ENCODE data around the gene CKAP5. TPM values are rescaled to one million over a fixed set of nuclear protein-coding genes. Genes with fewer than 3 reads are reported as not detected.
"Not testable (repeated sequence)": the region's sequence is repeated elsewhere in the genome, so short reads cannot be mapped to it uniquely, and the experiment has no call there.

CKAP5 gene
- total and polyA plus RNA-seq, 2 experiments from 2014 or later: 67.9 to 120 TPM

DNA sequence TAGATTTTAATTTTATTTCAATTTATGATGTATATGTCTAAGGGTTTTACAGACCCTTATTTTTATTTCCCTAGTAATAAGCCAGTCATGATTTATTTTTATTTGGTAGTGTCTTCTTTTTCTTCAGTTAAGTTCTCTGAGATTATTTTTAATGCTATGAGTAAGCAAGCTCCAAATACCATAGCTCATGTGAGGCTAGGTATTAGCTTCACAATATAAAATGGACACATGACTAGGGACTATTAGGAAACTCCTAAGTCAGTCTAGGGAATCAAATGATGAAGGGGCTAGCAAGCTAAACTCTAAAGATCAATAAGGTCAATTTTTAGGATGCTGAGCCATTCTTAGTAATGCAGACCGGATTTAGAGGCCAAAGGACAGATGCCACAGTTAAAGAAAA, 45.9 kb downstream of the CKAP5 start:
- Mint-ChIP-seq H3K27ac (no peak overlapping the region), H3K36me3 (ENCODE audit: low read depth) (peaks cover 41% of the 10 kb centered on the region), H3K27me3 (ENCODE audit: insufficient read depth, low read depth, poor library complexity) (peaks cover 2% of the 10 kb centered on the region), H3K4me1 (no peaks in the 10 kb centered on the region), H3K9me3 (no peaks in the 10 kb centered on the region), H3K4me3 (no peak overlapping the region)
- Histone ChIP-seq H3K27me3 (ENCODE audit: insufficient read depth) (no peaks in the 10 kb centered on the region), H3K4me2 (no peak overlapping the region), H3K27ac (ENCODE audit: low read depth) (no peak overlapping the region), H3K36me3 (ENCODE audit: insufficient read depth) (peaks cover 57% of the 10 kb centered on the region), H4K20me1 (replicated peaks; ENCODE audit: insufficient read depth) (no peaks in the 10 kb centered on the region; the same call in 1 of the 2 replicates), H3K4me3 (no peak overlapping the region), H2AFZ (no peak overlapping the region), H3K4me1 (ENCODE audit: insufficient read depth) (no peaks in the 10 kb centered on the region), H3F3A (replicated peaks; ENCODE audit: low read depth) (0 out of 2 replicates have a peak, but pooled peaks cover 3% of the 10 kb centered on the region), H3K9me2 (ENCODE audit: insufficient read depth) (no peaks in the 10 kb centered on the region), H3K79me2 (replicated peaks; ENCODE audit: insufficient read depth) (no peaks in the 10 kb centered on the region)
- TF ChIP-seq NANOG (IDR thresholded peaks at IDR 0.05; ENCODE audit: borderline replicate concordance): no peak
- TF ChIP-seq STAT1 (IDR thresholded peaks at IDR 0.05; ENCODE audit: unreplicated experiment): no peak
- TF ChIP-seq CREB1 (CRISPR knock-in tag; IDR thresholded peaks at IDR 0.05; ENCODE audit: low read depth): no peak
- TF ChIP-seq, protein P1, sequence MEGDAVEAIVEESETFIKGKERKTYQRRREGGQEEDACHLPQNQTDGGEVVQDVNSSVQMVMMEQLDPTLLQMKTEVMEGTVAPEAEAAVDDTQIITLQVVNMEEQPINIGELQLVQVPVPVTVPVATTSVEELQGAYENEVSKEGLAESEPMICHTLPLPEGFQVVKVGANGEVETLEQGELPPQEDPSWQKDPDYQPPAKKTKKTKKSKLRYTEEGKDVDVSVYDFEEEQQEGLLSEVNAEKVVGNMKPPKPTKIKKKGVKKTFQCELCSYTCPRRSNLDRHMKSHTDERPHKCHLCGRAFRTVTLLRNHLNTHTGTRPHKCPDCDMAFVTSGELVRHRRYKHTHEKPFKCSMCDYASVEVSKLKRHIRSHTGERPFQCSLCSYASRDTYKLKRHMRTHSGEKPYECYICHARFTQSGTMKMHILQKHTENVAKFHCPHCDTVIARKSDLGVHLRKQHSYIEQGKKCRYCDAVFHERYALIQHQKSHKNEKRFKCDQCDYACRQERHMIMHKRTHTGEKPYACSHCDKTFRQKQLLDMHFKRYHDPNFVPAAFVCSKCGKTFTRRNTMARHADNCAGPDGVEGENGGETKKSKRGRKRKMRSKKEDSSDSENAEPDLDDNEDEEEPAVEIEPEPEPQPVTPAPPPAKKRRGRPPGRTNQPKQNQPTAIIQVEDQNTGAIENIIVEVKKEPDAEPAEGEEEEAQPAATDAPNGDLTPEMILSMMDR (conservative IDR thresholded peaks at IDR 0.05; ENCODE audit: low read depth in 2 of 2): no peak
- TF ChIP-seq, protein P2, sequence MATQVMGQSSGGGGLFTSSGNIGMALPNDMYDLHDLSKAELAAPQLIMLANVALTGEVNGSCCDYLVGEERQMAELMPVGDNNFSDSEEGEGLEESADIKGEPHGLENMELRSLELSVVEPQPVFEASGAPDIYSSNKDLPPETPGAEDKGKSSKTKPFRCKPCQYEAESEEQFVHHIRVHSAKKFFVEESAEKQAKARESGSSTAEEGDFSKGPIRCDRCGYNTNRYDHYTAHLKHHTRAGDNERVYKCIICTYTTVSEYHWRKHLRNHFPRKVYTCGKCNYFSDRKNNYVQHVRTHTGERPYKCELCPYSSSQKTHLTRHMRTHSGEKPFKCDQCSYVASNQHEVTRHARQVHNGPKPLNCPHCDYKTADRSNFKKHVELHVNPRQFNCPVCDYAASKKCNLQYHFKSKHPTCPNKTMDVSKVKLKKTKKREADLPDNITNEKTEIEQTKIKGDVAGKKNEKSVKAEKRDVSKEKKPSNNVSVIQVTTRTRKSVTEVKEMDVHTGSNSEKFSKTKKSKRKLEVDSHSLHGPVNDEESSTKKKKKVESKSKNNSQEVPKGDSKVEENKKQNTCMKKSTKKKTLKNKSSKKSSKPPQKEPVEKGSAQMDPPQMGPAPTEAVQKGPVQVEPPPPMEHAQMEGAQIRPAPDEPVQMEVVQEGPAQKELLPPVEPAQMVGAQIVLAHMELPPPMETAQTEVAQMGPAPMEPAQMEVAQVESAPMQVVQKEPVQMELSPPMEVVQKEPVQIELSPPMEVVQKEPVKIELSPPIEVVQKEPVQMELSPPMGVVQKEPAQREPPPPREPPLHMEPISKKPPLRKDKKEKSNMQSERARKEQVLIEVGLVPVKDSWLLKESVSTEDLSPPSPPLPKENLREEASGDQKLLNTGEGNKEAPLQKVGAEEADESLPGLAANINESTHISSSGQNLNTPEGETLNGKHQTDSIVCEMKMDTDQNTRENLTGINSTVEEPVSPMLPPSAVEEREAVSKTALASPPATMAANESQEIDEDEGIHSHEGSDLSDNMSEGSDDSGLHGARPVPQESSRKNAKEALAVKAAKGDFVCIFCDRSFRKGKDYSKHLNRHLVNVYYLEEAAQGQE (IDR thresholded peaks at IDR 0.05; ENCODE audit: unreplicated experiment): no peak
- ATAC-seq (no peak), DNase-seq (ENCODE audit: low spot score) (no peak)

DNA sequence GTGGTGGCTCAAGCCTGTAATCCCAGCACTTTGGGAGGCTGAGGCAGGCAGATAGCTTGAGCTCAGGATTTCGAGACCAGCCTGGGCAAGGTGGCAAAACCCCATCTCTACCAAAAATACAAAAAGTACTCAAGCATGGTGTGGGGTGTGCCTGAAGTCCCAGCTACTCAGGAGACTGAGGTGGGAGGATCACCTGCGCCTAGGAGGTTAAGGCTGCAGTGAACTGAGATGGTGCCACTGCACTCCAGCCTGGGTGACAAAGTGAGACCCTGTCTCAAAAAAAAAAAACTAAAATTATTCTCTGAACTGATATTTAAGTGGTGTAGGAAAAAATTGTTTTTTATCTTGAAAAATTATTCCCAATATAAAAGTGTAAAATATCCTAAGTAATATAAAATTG, 46.4 kb downstream of the CKAP5 start:
- not testable (repeated sequence) for DNase-seq (ENCODE audit: low spot score); H3K4me1 Mint-ChIP-seq; H3K9me2 ChIP-seq (ENCODE audit: insufficient read depth); H3K4me1 ChIP-seq (ENCODE audit: insufficient read depth); H3K27ac Mint-ChIP-seq; H3K4me2 ChIP-seq; ATAC-seq; H3K27me3 ChIP-seq (ENCODE audit: insufficient read depth); H3K27me3 Mint-ChIP-seq (ENCODE audit: insufficient read depth, low read depth, poor library complexity); H3F3A ChIP-seq (replicated peaks; ENCODE audit: low read depth); H3K79me2 ChIP-seq (replicated peaks; ENCODE audit: insufficient read depth); H3K27ac ChIP-seq (ENCODE audit: low read depth); H4K20me1 ChIP-seq (replicated peaks; ENCODE audit: insufficient read depth); H2AFZ ChIP-seq; H3K4me3 ChIP-seq; H3K9me3 Mint-ChIP-seq; H3K4me3 Mint-ChIP-seq
- peaks cover 46% of the 10 kb centered on the region for H3K36me3 Mint-ChIP-seq (ENCODE audit: low read depth)
- peaks cover 60% of the 10 kb centered on the region for H3K36me3 ChIP-seq (ENCODE audit: insufficient read depth)

Data from GM23338 (cell line).